Kidney capillary endothelial cell (primary cell): ENCODE measurements around the gene LRP2BP.

Experiments
- DNase-seq: peaks from one replicate; pipeline ENCODE4 v3.0.0-alpha.2; 2018; ENCODE audit warnings: low spot score

LRP2BP gene

GRCh38 chr4:185395238-185395955, at the start of gene LRP2BP:
Gene LRP2BP, minus strand, starts transcription at chr4:185395924. Its CDS starts 17,738 bp downstream, at chr4:185378186.
- peak; percentile 80 for DNase-seq

DNA sequence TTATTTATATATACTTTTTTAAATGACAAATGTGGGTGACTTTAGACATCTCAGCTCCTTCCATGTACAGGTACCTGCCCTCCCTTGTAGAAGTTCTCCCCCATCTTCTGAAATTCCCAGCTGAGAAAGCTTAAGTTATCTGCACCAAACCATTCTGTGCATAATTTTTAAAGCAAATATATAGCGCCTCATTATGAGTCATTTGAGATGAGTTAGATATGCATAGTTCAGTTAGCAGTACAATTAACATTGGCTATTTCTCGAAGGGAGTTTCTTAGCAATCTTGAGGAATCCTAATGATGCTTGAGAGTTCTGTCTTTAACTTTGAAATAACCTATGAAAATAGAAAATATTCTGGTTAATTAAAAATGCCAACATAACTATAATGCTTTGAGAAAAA, 49.5 kb upstream of the LRP2BP start:
- no peak for DNase-seq

- no peak for DNase-seq
Measured at GRCh38 chr4:185441479-185441878, 45.8 kb upstream of the LRP2BP start.

- no peak for DNase-seq
Measured at GRCh38 chr4:185437809-185438208, 42.1 kb upstream of the LRP2BP start.

DNA sequence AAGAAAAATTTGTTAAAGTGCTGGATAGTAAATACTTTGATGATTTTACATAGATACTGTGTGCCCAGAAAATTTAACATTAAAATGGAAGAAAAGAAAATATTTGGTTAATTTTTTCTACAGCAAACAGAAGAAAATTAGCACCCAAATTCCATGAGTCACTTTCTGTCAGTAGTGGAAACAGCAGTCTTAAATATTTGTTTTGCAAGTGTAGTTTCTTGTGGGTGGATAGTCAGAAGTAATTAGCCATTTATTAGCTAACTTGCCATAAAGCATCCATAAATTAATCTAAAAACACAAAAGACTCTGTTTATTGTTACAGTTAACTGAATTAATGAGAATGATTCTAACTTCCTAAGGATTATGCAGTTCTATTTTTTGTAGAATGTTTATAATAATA, 39.7 kb upstream of the LRP2BP start:
- no peak for DNase-seq

GRCh38 chr4:185429660-185430059, 33.9 kb upstream of the LRP2BP start:
- DNase-seq: no peak

DNA sequence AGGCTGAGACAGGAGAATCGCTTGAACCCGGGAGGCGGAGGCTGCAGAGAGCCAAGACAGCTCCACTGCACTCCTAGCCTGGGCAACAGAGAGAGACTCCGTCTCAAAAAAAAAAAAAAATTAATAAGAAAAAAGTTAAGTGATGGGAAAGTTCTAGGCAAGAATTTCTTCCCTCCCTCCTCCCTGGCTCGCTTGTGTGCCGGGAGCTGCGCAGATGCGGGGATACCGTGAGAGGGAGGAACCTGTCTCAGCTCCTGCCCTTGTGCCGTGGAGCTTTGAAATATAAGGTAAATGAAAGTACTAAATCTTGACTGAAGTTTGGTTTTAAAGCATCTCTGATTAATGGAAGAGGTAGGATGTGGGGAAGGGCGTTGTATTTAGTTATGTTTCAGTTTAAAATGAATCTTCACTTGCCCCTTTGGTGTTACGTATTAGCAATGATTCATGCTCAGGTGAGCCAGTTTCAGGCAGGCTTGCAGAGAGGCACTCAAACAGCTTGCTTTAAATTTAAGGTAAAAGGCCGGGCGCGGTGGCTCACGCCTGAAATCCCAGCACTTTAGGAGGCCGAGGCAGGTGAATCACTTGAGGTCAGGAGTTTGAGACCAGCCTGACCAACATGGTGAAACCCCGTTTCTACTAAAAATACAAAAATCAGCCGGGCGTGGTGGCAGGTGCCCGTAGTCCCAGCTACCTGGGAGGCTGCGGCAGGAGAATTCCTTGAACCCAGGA, 31.4 kb upstream of the LRP2BP start:
- DNase-seq: no peak

- peak; percentile 85 for DNase-seq
Measured at GRCh38 chr4:185425647-185426352, 30.1 kb upstream of the LRP2BP start, which contains the start of gene UFSP2. Gene UFSP2, minus strand, starts transcription at chr4:185425964. Its CDS starts 96 bp downstream, at chr4:185425868.

DNA sequence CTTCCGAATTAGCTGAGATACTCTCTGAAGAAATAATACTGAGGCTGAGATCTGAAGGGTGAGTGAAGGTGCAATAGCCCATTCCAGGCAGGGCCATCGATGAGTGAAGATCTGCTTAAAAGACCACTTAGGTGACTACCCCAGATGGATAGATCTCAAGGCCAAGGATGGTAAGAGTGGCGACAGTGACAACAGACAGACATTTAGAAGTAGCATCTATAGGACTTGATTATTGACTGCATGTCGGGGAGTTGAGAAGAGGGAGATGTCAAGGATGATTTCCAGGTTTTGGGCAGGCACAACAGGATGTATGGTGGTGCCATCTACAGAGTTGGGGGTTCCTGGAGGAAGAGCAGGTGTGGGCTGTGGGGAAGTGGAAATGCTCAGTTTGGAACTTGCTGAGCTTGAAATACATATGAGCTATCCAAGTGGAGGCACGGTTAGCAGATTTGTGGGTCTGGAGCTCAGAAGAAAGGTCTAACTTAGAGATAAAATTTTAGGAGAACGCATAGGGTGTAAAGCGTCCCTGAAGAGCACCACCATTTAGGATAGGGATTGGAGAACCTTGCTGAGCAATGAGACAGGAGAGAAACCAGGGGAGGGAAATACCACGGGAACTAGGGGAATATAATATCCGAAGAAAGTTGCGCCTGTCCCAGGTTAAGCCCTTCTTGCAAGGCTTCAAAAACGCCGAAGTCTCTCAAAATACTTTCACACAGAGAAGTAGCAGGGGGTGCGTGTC, 29.4 kb upstream of the LRP2BP start:
- peak; percentile 43 for DNase-seq

DNA sequence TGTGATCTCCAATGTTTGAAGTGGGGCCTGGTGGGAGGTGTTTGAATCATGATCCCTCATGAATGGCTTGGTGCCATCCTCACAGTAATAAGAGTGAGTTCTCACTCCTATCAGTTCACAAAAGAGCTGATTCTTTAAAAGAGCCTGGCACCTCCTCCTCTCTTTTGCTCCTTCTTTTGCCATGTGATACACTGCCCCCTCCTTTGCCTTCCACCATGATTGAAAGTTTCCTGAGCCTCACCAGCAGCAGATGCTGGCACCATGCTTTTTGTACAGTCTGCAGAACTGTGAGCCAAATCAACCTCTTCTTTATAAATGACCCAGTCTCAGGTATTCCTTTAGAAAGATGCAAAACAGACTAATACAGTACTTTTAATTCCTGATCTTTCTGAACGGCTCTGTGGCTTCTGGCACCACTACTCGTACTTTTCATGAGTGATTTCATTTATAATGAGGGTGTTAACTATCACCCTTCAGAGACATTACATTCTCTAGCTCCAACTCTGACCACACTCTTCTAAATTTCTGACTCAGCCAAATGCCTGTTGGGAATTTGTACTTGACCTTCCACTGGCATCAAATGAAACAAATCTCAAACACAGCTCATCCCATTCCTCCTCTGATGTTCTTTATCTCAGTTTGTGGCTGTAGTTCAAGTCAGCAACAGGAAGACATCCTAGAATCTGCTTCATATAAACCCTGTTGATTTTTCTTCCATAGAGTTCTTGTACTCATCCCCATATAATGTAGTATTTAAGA, 25.8 kb upstream of the LRP2BP start:
- DNase-seq: no peak

DNA sequence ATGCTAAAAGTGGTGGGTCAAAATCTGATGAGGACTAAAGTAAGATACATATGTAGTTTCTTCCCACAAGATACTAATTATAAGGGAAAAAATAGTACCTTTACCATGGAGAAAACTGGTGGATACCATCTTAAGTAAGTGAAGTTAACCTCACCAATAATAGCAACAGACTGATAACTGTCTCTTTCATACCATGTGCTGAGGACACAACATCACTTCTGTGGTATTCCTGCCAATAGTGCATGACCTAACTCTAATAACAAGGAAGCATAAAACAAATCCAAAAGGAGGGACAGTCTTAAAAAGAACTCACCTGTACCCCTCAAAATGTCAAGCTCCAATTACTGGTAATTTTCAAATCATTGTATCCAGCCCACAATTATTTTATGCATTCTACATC, 21.2 kb upstream of the LRP2BP start:
- no peak for DNase-seq

GRCh38 chr4:185412412-185412811, 16.7 kb upstream of the LRP2BP start:
- DNase-seq: peak; percentile 92

DNA sequence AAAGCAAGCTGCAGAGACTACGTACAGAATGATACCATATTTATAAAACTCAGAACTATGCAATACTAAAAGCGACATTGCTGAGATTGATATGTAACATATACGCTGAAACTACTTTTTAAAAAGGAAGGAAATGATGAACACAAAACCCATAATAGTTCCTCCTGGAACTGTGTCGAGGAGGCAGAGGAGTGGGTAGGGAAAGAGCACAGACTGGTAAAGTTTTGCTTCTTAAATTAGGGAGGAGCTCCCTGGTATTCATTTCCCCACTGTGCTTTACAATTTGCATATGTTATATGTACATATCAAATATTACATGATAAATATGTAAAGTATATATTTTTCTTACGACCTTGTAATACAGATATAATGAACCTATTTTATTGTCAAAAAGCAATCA, 16.1 kb upstream of the LRP2BP start:
- DNase-seq: peak; percentile 50

- DNase-seq: no peak
Measured at GRCh38 chr4:185408432-185408831, 12.7 kb upstream of the LRP2BP start.

DNA sequence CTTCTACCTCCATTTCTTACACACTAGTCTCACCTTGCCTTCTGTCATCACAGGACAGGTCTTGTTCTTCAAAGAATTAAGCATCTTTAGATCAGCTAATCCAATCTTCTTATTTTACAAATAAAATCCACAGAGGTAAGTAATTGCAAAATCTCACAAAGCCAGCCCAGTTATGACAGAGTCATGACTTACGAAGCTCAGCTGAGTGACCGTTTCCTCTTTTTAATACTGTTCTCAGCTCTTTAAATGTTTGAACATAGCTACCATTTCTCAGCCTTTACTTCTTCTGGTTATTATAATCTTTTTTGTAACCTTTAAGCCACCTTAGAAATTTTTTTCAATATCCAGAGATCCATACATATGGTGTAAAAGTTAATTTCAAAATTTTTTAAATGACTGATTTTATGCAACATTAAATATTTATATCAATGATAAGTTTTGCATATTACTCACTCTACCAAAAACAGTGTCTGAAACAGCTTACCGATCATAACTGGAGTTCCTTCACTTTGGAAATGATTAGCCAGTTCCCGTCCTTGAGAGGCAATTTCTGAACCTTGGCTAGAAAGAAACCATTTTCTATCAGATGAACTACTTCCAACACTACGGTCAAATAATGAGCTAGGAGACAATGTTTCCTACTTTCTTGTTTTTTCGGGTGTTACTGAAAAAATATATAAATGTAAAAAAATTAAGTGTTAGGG, 9.7 kb upstream of the LRP2BP start:
- no peak for DNase-seq

GRCh38 chr4:185404031-185404430, 8.3 kb upstream of the LRP2BP start:
- no peak for DNase-seq

DNA sequence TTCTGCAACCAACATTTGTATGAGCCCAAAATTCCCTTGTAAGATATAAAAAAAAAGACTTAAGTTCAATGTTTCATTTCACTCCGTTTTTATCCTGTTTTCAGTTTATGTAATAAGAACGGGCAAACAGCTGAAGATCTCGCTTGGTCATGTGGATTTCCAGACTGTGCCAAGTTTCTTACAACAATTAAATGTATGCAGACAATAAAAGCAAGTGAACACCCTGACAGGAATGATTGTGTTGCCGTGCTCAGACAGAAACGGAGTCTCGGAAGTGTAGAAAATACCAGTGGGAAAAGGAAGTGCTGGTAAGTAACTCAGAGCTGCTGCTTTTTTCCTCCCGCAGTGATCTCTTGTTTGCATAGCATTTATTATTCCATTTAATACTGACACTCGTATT, 3.7 kb upstream of the LRP2BP start:
- no peak for DNase-seq

DNA sequence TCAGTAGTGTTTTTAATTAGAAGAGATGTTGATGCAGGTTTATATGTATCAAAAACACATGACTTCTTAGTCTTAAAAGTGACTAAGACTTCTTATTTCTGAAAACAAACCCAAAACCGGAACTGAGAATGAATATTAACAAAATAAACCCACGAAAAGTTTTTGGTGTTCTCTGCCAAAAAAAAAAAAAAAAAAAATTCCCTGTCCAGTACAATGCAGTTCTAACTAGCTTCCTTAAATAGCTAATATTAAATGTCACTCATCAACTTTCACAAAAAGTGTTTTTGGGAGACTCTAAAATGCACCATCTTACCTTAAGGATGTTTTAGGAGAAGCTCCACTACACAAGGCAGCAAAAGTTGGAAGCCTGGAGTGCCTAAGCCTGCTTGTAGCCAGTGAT, 2.9 kb upstream of the LRP2BP start:
- no peak for DNase-seq

DNA sequence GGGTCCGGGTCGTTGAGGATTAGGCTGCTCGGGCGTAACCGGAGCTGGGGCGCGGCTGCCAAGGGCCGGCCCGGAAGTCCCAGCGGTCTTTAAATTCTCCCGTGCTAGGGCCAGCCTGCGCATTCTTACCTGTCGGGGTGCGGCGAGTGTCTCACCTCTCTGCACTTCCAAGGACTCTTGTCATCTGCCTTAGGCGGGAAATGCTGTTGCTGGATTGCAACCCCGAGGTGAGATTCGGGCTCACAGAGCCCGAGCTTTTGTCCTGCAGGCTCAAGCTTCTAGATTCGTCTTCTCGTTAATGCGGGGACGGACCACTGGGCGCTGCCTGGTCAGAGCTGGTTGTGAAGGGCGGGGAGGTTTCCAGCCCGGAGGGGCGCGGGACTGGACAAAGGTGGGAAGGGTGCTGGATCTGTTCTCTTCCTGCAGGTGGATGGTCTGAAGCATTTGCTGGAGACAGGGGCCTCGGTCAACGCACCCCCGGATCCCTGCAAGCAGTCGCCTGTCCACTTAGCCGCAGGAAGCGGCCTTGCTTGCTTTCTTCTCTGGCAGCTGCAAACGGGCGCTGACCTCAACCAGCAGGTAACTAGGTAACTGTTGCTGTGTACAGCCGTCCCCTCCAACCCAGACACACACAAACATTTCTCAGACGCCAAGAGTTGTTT, 1.1 kb upstream of the LRP2BP start, which contains the start of gene ANKRD37:
ANKRD37 (plus strand) TSS at position 118 of the 662 bp plus-strand sequence; CDS start at position 201, 83 bp downstream.
- DNase-seq: no peak
